ENCODE results near the gene TMEM116.
"Not testable (repeated sequence)": the region's sequence is repeated elsewhere in the genome, so short reads cannot be mapped to it uniquely, and the experiment has no call there.

Gene TMEM116

DNA sequence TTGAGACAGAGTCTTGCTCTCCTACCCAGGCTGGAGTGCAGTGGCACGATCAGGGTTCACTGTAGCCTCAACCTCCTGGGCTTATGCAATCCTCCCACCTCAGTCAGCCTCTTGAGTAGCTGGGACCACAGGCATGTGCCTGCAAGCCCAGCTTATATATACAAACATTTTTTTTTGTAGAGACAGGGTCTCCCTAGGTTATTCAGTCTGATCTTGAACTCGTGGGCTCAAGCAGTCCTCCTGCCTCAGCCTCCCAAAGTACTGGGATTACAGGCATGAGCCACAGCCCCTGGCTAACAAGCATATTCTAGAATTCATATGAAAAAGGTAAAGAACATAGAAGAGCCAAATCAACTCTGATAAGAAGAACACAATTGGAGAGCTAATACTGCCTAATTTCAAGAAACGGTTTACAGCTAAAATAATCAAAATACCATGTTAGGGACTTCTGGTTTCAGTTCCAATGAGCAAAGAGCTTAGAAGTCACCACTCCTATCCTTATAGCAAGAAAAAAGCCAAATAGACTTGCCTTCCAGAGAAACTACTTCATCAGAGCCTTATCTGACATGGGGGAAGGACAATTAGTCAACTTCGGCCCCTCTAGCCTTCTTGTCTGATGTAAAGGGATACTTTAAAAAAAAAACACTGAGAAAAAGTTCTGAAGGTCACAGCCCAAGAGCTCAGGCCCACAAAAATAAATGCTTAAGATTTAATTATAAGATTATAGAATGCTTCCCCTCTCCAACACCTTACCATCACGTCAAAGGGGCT lies 37.6 kb downstream of the TMEM116 start:
- DNase-seq, result no peak

- DNase-seq, result no peak
Measured at GRCh38 chr12:111971800-111972199, 41.2 kb downstream of the TMEM116 start.

DNA sequence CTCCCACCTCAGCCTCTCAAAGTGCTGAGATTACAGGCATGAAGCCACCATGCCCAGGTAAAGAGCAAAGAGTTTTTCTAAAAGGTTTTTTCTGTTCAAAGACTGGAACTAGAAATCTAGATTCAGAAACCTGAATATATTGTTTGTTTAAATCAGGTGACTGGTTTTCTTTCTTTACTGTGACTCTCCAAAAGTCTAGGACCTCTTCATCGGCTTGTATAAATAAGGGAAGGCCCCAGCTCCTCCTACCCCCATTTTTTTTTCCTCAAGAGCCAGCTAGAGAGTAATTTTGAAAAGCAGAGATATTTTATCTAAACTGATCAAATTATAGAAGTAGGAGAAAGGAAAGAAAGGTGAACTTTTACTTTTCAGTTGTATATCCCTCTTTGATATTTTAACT lies 48.0 kb downstream of the TMEM116 start:
- no peak for DNase-seq

DNA sequence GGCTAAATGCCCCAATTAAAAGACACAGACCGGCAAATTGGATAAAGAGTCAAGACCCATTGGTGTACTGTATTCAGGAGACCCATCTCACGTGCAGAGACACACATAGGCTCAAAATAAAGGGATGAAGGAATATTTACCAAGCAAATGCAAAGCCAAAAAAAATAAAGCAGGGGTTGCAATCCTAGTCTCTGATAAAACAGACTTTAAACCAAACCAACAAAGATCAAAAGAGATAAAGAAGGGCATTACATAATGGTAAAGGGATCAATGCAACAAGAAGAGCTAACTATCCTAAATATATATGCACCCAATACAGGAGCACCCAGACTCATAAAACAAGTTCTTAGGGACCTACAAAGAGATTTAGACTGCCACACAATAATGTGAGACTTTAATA lies 53.4 kb downstream of the TMEM116 start:
- DNase-seq, result not testable (repeated sequence)

DNA sequence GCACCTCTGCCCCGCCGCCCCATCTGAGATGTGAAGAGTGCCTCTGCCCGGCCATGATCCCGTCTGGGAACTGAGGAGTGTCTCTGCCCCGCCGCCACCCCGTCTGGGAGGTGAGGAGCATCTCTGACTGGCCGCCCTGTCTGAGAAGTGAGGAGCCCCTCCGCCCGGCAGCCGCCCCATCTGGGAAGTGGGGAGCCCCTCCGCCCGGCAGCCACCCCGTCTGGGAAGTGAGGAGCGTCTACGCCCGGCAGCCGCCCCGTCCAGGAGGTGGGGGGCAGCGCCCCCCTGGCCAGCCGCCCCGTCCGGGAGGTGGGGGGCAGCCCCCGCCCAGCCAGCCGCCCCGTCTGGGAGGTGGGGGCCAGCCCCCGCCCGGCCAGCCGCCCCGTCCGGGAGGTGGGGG lies 55.7 kb downstream of the TMEM116 start:
- DNase-seq, result not testable (repeated sequence)

DNA sequence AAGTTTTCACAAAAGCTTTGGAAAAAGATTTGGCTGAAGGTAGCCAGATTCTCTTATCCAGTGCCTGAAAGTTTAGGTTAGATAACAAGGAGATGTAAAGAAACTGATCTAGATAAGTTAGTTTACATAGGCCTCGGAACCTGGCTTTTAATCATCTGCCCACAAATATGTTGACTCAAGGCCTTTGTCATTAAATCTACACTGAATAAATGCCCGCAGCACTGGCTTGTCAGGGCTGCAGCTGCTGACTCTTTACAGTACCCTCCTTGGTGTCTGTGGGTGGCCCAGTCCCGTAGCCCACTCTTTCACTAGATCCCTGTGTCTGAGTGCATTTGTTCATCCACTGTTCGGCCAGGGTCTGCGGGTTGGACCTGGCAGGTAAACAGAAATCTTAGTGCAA lies 58.0 kb downstream of the TMEM116 start:
- no peak for DNase-seq

DNA sequence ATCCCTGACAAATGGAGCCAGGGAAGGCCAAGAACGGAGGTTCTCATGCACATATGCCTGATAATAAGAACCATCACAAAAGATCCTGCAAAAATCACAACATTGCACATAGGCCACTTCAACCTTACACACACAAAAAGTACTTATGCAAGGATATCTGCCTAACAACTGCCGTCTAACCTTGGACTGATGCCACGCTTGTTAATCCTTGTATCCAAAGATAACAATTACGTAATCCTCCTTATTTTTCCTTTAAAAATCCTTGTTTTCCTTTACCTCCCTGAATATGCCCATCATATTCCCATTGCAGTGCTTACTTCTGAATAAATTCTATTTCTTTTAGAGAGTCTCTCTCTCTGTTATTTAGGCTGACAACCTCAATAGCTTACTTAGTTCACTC lies 59.5 kb downstream of the TMEM116 start:
- no peak for DNase-seq

DNA sequence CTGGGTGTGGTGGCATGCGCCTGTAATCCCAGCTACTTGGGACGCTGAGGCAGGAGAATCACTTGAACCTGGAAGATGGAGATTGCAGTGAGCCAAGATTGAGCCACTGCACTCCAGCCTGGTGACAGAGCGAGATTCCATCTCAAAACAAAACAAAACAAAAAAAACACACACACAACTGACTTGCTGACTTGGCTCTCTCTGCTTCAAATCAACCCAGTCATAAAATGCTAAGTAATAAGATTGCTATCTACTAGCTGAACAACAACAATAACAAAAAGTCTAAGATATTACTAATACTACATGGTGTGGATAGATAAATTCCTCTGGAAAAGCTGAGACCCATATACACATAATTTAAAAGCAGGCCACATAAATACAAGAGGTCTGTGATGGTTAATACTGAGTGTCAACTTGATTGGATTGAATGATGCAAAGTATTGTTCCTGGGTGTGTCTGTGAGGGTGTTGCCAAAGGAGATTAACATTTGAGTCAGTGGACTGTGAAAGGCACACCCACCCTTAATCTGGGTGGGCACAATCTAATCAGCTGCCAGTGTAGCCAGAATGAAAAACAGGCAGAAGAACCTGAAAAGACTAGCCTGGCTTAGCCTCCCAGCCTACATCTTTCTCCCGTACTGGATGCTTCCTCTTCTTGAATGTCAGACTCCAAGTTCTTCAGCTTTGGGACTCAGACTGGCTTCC lies 60.7 kb downstream of the TMEM116 start:
- DNase-seq, result not testable (repeated sequence)

- not testable (repeated sequence) for DNase-seq
Measured at GRCh38 chr12:111950961-111951676, 61.8 kb downstream of the TMEM116 start.

GRCh38 chr12:111943929-111944328 lies 69.0 kb downstream of the TMEM116 start:
- DNase-seq, result no peak

GRCh38 chr12:111942557-111942956 lies 70.4 kb downstream of the TMEM116 start:
- DNase-seq, result no peak

- DNase-seq, result no peak
Measured at GRCh38 chr12:111937429-111937828, 75.5 kb downstream of the TMEM116 start.

DNA sequence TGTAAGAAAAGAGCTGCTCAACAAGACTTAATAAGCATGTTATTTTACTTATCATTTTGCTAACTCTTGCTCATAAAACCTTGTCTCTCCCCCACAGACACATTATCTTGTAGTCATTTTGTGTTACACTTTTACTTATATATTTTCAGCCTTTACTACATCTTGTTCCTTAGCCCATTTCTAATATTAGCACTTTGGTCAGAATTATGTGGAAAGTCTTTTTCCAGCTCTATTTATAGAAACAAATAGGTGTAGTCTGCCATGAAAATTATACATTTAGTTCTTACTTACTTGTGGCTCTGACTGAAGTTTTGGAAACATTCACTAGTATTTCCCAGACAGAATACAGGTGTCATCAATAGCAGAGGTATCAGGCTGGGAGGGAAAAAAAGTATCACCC lies 76.1 kb downstream of the TMEM116 start:
- DNase-seq, result no peak

DNA sequence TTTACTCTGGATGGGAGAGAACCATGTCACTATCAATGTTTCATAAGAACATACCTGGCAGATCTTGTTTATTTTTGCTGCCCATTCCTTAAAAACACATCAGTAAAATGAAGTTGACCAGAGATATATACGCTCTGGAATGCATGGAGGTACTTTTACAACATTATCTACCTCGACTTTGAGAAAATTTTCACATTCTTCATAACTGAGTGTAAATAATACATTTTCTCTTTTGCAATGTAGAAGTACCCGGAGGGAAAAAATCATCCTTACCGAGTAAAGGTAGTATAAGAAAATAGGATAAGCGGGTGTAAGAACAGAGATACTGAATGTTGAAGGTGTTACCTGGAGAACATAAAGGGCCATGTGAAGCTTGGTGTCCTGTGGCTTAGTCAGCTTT lies 80.7 kb downstream of the TMEM116 start:
- DNase-seq, result no peak

- no peak for DNase-seq
Measured at GRCh38 chr12:111927346-111927745, 85.6 kb downstream of the TMEM116 start.

DNA sequence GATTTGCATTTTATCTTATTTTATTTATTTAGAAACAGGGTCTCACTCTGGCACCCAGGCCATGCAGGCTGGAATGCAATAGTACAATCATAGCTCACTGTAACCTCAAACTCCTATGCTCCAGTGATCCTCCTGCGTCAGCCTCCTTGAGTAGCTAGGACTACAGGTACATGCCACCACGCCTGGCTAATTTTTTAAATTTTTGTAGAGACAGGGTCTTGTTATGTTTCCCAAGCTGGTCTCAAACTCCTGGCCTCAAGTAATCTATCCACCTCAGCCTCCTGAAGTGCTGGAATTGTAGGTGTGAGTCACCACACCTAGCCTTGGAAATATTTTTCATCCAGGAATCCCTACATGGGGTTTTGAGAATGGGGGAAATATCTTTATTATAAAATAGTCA lies 86.3 kb downstream of the TMEM116 start:
- DNase-seq, result no peak

DNA sequence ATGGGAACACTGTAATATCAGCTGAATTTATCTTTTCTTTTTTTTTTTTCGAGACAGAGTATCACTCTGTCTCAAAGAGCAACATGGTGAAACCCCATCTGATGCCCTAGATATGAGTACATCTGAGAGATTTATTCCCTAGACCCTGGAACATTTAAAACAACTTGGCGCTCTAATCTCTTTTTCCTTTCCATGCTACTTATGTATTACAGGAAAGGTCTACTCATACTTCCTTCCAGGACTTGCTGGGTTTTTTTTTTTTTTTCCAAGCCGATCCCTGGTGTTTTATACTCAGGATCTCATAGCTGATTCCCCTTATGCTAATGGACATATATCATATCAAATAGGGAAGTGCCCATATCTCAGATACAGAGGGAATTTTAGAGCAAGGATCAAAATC lies 87.8 kb downstream of the TMEM116 start:
- DNase-seq, result no peak

GRCh38 chr12:111907740-111908139 lies 105.2 kb downstream of the TMEM116 start:
- no peak for DNase-seq

- no peak for DNase-seq
Measured at GRCh38 chr12:111905502-111905901, 107.5 kb downstream of the TMEM116 start.

GRCh38 chr12:111904446-111904975 lies 108.5 kb downstream of the TMEM116 start:
- DNase-seq, result no peak

DNA sequence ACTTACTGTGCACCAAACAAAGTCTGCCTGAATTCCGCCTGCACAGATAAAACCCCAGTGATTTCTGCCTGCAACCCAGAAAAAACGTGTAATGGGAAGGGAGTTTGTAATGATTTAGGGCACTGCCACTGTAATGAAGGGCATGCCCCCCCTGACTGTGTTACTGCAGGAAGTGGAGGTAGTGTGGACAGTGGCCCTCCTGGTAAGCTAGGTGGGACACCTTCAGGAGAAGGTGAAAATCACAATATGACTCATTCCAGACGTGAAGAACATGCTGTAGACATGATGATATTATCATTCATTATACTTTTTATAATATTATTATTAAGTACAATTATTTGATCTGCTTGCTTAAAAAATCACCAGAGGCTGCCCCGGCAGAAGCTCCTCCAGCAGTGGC lies 111.8 kb downstream of the TMEM116 start:
- DNase-seq, result no peak

- DNase-seq, result no peak
Measured at GRCh38 chr12:111894556-111894955, 118.4 kb downstream of the TMEM116 start.

- no peak for DNase-seq
Measured at GRCh38 chr12:111893287-111893686, 119.7 kb downstream of the TMEM116 start.
